Chondrocyte (in vitro differentiated cells): ENCODE results near the gene SBF2. TPM values are rescaled to one million over a fixed set of nuclear protein-coding genes. Genes with fewer than 3 reads are reported as not detected.
"Not testable (repeated sequence)": the region's sequence is repeated elsewhere in the genome, so short reads cannot be mapped to it uniquely, and the experiment has no call there.

Experiments
- DNase-seq: peaks from one replicate; pipeline ENCODE4 v3.0.0; 2021; ENCODE audit warnings: mixed read lengths, low spot score
- H3K27ac Mint-ChIP-seq: one replicate; pipeline ENCODE4 v1.8.0; 2021; ENCODE audit warnings: mild to moderate bottlenecking, moderate library complexity, mixed read lengths; ENCODE audit not compliant: unreplicated experiment
- H3K27me3 Mint-ChIP-seq: 2 replicates; pipeline ENCODE4 v1.8.0; 2021; ENCODE audit warnings: low read depth, mixed read lengths
- H3K36me3 Mint-ChIP-seq: 2 replicates; pipeline ENCODE4 v1.8.0; 2021; ENCODE audit warnings: low read depth, mixed read lengths
- H3K4me1 Mint-ChIP-seq: 2 replicates; pipeline ENCODE4 v1.8.0; 2021; ENCODE audit warnings: low read depth, mild to moderate bottlenecking, mixed read lengths
- H3K4me3 Mint-ChIP-seq: one replicate; pipeline ENCODE4 v1.8.0; 2021; ENCODE audit warnings: mild to moderate bottlenecking, moderate library complexity, mixed read lengths; ENCODE audit not compliant: unreplicated experiment
- H3K9me3 Mint-ChIP-seq: 2 replicates; pipeline ENCODE4 v1.8.0; 2021; ENCODE audit warnings: low read depth, mixed read lengths
- CTCF ChIP-seq: fragments of 200-600 bp; sonication (generic); IDR thresholded peaks from 2 replicates; pipeline ENCODE4 v1.5.0; 2021; ENCODE audit warnings: antibody characterized with exemption, mild to moderate bottlenecking, moderate library complexity
- total RNA-seq: library from RNA; stranded (reverse); gene quantifications from 3 replicates; pipeline ENCODE4 v1.2.1, GENCODE V29; 2021

SBF2 gene
- total RNA-seq, 1 donor from 2014 or later, result 44.5 TPM

- no peak for DNase-seq
- Mint-ChIP-seq H3K9me3 (no peaks in the 10 kb centered on the region), H3K4me1 (peaks cover 21% of the 10 kb centered on the region), H3K27ac (peak overlapping the region; percentile 29), H3K27me3 (no peaks in the 10 kb centered on the region), H3K36me3 (no peaks in the 10 kb centered on the region), H3K4me3 (no peak overlapping the region)
- no peak for TF ChIP-seq CTCF
Measured at GRCh38 chr11:9951807-9952206, 342.2 kb downstream of the SBF2 start.

- peaks cover 7% of the 10 kb centered on the region for H3K9me3 Mint-ChIP-seq
Measured at GRCh38 chr11:9950462-9950861, 343.6 kb downstream of the SBF2 start.

GRCh38 chr11:9947231-9947864 lies 346.7 kb downstream of the SBF2 start:
- Mint-ChIP-seq H3K27me3 (no peaks in the 10 kb centered on the region), H3K36me3 (peaks cover 14% of the 10 kb centered on the region), H3K27ac (no peak overlapping the region), H3K4me1 (peaks cover 18% of the 10 kb centered on the region), H3K9me3 (peaks cover 14% of the 10 kb centered on the region), H3K4me3 (no peak overlapping the region)
- DNase-seq, result no peak
- TF ChIP-seq CTCF, result no peak

More at GRCh38 chr11:9950462-9950861, 343.6 kb downstream of the SBF2 start:
- H3K27ac Mint-ChIP-seq, result no peak overlapping the region
- no peak for DNase-seq
- H3K27me3 Mint-ChIP-seq, result no peaks in the 10 kb centered on the region
- H3K36me3 Mint-ChIP-seq, result peaks cover 8% of the 10 kb centered on the region
- peaks cover 21% of the 10 kb centered on the region for H3K4me1 Mint-ChIP-seq
- no peak for TF ChIP-seq CTCF
- H3K4me3 Mint-ChIP-seq, result no peak overlapping the region

- peaks cover 14% of the 10 kb centered on the region for H3K36me3 Mint-ChIP-seq
- not testable (repeated sequence) for DNase-seq, H3K27ac Mint-ChIP-seq, H3K4me1 Mint-ChIP-seq, H3K27me3 Mint-ChIP-seq, H3K4me3 Mint-ChIP-seq
- H3K9me3 Mint-ChIP-seq, result peaks cover 14% of the 10 kb centered on the region
Measured at GRCh38 chr11:9945680-9946079, 348.3 kb downstream of the SBF2 start.

- Mint-ChIP-seq H3K4me3 (no peak overlapping the region), H3K4me1 (peaks cover 8% of the 10 kb centered on the region), H3K27me3 (no peaks in the 10 kb centered on the region), H3K9me3 (peaks cover 14% of the 10 kb centered on the region), H3K27ac (peak overlapping the region; percentile 37), H3K36me3 (peaks cover 14% of the 10 kb centered on the region)
- TF ChIP-seq CTCF, result no peak
- no peak for DNase-seq
Measured at GRCh38 chr11:9943386-9944110, 350.5 kb downstream of the SBF2 start.
